HUES6 (cell line): ENCODE data around the gene ZNF324B.
"Not testable (repeated sequence)": the region's sequence is repeated elsewhere in the genome, so short reads cannot be mapped to it uniquely, and the experiment has no call there.

ENCODE experiments used
- H3K27ac ChIP-seq: 2 replicates; pipeline ENCODE4 v1.7.0; 2013; ENCODE audit warnings: low read depth, mild to moderate bottlenecking, low read length, inconsistent platforms
- H3K27me3 ChIP-seq: 2 replicates; pipeline ENCODE4 v1.6.1; 2013; ENCODE audit warnings: low read length; ENCODE audit not compliant: control insufficient read depth, insufficient read depth
- H3K36me3 ChIP-seq: 2 replicates; pipeline ENCODE4 v1.6.1; 2013; ENCODE audit warnings: low read length; ENCODE audit not compliant: control insufficient read depth, insufficient read depth
- H3K4me1 ChIP-seq: 2 replicates; pipeline ENCODE4 v1.6.1; 2013; ENCODE audit warnings: low read length; ENCODE audit not compliant: control insufficient read depth, insufficient read depth
- H3K4me3 ChIP-seq: 2 replicates; pipeline ENCODE4 v1.5.1; 2013; ENCODE audit warnings: low read depth, low read length
- H3K9ac ChIP-seq: one replicate; pipeline ENCODE4 v1.6.1; 2013; ENCODE audit warnings: mild to moderate bottlenecking, low read length
- H3K9me3 ChIP-seq: 2 replicates; pipeline ENCODE4 v1.6.1; 2013; ENCODE audit warnings: low read depth, low read length; ENCODE audit not compliant: control insufficient read depth, insufficient read depth

ZNF324B gene

GRCh38 chr19:58456111-58456510 is 4.7 kb downstream of the ZNF324B start:
- H3K9ac ChIP-seq = no peak overlapping the region
- peaks cover 6% of the 10 kb centered on the region for H3K36me3 ChIP-seq
- no peaks in the 10 kb centered on the region for H3K4me1 ChIP-seq
- H3K9me3 ChIP-seq = no peaks in the 10 kb centered on the region
- no peak overlapping the region for H3K4me3 ChIP-seq
- H3K27ac ChIP-seq = no peak overlapping the region
- H3K27me3 ChIP-seq = peaks cover 11% of the 10 kb centered on the region

GRCh38 chr19:58460039-58460438 is 8.6 kb downstream of the ZNF324B start:
- Histone ChIP-seq H3K9me3 (no peaks in the 10 kb centered on the region), H3K36me3 (peaks cover 4% of the 10 kb centered on the region; the same call in 1 of the 2 replicates), H3K4me3 (no peak overlapping the region), H3K4me1 (no peaks in the 10 kb centered on the region), H3K9ac (no peak overlapping the region), H3K27me3 (no peaks in the 10 kb centered on the region), H3K27ac (no peak overlapping the region)

- Histone ChIP-seq H3K4me1 (peaks cover 4% of the 10 kb centered on the region; the same call in 1 of the 2 replicates), H3K9ac (no peak overlapping the region), H3K9me3 (no peaks in the 10 kb centered on the region), H3K27ac (no peak overlapping the region), H3K4me3 (peak overlapping the region; percentile 83), H3K27me3 (peaks cover 10% of the 10 kb centered on the region), H3K36me3 (peaks cover 7% of the 10 kb centered on the region)
Measured at GRCh38 chr19:58466089-58466759, 14.8 kb downstream of the ZNF324B start.

GRCh38 chr19:58466760-58467589 is 15.6 kb downstream of the ZNF324B start, which contains the start of gene ZNF324:
TSS of gene ZNF324 (plus strand) at chr19:58467080. CDS start at chr19:58469186, 2,106 bp downstream.
- no peak within 1 kb of the TSS for H3K27ac ChIP-seq
- peaks cover 10% of the 10 kb centered on the region for H3K27me3 ChIP-seq
- H3K36me3 ChIP-seq = peaks cover 12% of the 10 kb centered on the region
- H3K9me3 ChIP-seq = no peaks in the 10 kb centered on the region
- H3K4me1 ChIP-seq = peaks cover 4% of the 10 kb centered on the region; the same call in 1 of the 2 replicates
- peak within 1 kb of the TSS; percentile 83 for H3K4me3 ChIP-seq
- H3K9ac ChIP-seq = peak within 1 kb of the TSS; percentile 75

- H3K27me3 ChIP-seq = peaks cover 10% of the 10 kb centered on the region
Measured at GRCh38 chr19:58468216-58468839, 16.9 kb downstream of the ZNF324B start.

GRCh38 chr19:58469241-58470013 is 18.0 kb downstream of the ZNF324B start:
- H3K9me3 ChIP-seq = no peaks in the 10 kb centered on the region
- no peak overlapping the region for H3K4me3 ChIP-seq
- H3K36me3 ChIP-seq = peaks cover 23% of the 10 kb centered on the region
- no peak overlapping the region for H3K27ac ChIP-seq
- H3K27me3 ChIP-seq = peaks cover 10% of the 10 kb centered on the region
- no peak overlapping the region for H3K9ac ChIP-seq
- peaks cover 4% of the 10 kb centered on the region; the same call in 1 of the 2 replicates for H3K4me1 ChIP-seq

More at GRCh38 chr19:58468216-58468839, 16.9 kb downstream of the ZNF324B start:
- no peak overlapping the region for H3K9ac ChIP-seq
- H3K36me3 ChIP-seq = peaks cover 23% of the 10 kb centered on the region
- H3K27ac ChIP-seq = no peak overlapping the region
- no peaks in the 10 kb centered on the region for H3K9me3 ChIP-seq
- peak overlapping the region; percentile 49 for H3K4me3 ChIP-seq
- peaks cover 4% of the 10 kb centered on the region; the same call in 1 of the 2 replicates for H3K4me1 ChIP-seq

GRCh38 chr19:58470837-58471543 is 19.6 kb downstream of the ZNF324B start:
- not testable (repeated sequence) for H3K9ac ChIP-seq, H3K27ac ChIP-seq, H3K27me3 ChIP-seq, H3K4me3 ChIP-seq, H3K4me1 ChIP-seq, H3K9me3 ChIP-seq
- H3K36me3 ChIP-seq = peaks cover 23% of the 10 kb centered on the region

- H3K9ac ChIP-seq = no peak overlapping the region
Measured at GRCh38 chr19:58471736-58472135, 20.3 kb downstream of the ZNF324B start.

GRCh38 chr19:58473775-58474174 is 22.4 kb downstream of the ZNF324B start:
- Histone ChIP-seq H3K4me3 (no peak overlapping the region), H3K9ac (no peak overlapping the region), H3K36me3 (peaks cover 23% of the 10 kb centered on the region), H3K27me3 (no peaks in the 10 kb centered on the region), H3K27ac (no peak overlapping the region), H3K4me1 (peaks cover 9% of the 10 kb centered on the region), H3K9me3 (no peaks in the 10 kb centered on the region)

More at GRCh38 chr19:58471736-58472135, 20.3 kb downstream of the ZNF324B start:
- no peak overlapping the region for H3K4me3 ChIP-seq
- H3K9me3 ChIP-seq = no peaks in the 10 kb centered on the region
- no peak overlapping the region for H3K27ac ChIP-seq
- peaks cover 10% of the 10 kb centered on the region for H3K4me1 ChIP-seq
- peaks cover 23% of the 10 kb centered on the region for H3K36me3 ChIP-seq
- no peaks in the 10 kb centered on the region for H3K27me3 ChIP-seq
